ENCODE measurements around the gene NAGS. TPM values are rescaled to one million over a fixed set of nuclear protein-coding genes. Genes with fewer than 3 reads are reported as not detected.
"Not testable (repeated sequence)": the region's sequence is repeated elsewhere in the genome, so short reads cannot be mapped to it uniquely, and the experiment has no call there.

NAGS gene
- total RNA-seq, 4 donors from 2014 or later = 0.13 to 1.2 (median 0.34) TPM

- Histone ChIP-seq H3K36me3 (peaks cover 0 to 3% of the 10 kb centered on the region in 2 donors), H3K27me3 (no peaks in the 10 kb centered on the region), H3K4me3 (no peak overlapping the region), H3K4me1 (peaks cover 6 to 7% of the 10 kb centered on the region in 2 donors), H3K9me3 (no peaks in the 10 kb centered on the region), H3K27ac (no peak overlapping the region)
- in situ Hi-C loops (cut with MboI; ENCODE audit: low sequenced_read_pairs in 4 of 4) = no loop called here
- ATAC-seq = no peak
- TF ChIP-seq CTCF (IDR thresholded peaks at IDR 0.05 in 4 of 5, conservative IDR thresholded peaks at IDR 0.05 in 1 of 5) = no peak
- intact Hi-C loops (cut with DNase I; ENCODE audit: low total_unique reads) = no loop called here
- DNase-seq = no peak
These were observed 20.4 kb downstream of the NAGS start for GRCh38 chr17:44024853-44025252.

GRCh38 chr17:44029736-44030135 lies 25.3 kb downstream of the NAGS start:
- H3K36me3 ChIP-seq = peaks cover 0 to 20% of the 10 kb centered on the region in 2 donors
- H3K27ac ChIP-seq = peak overlapping the region in 3 of 4 donors; percentile 8 to 66 (median 29)
- ATAC-seq (peak; percentile 68 to 84), DNase-seq (no peak)
- H3K9me3 ChIP-seq = no peaks in the 10 kb centered on the region
- no peaks in the 10 kb centered on the region for H3K27me3 ChIP-seq
- intact Hi-C loops (cut with DNase I; ENCODE audit: low total_unique reads) (no loop called here), in situ Hi-C loops (cut with MboI; ENCODE audit: low sequenced_read_pairs in 4 of 4) (loop anchor here in 1 of 4 donors (10.0 kb wide), 1 partner anchor 85 kb away; the partner anchor contains the start of gene PPY)
- peaks cover 18% of the 10 kb centered on the region in 2 donors for H3K4me1 ChIP-seq
- TF ChIP-seq CTCF (IDR thresholded peaks at IDR 0.05 in 4 of 5, conservative IDR thresholded peaks at IDR 0.05 in 1 of 5) = no peak
- no peak for TF ChIP-seq POLR2A (IDR thresholded peaks at IDR 0.05)
- no peak overlapping the region for H3K4me3 ChIP-seq

DNA sequence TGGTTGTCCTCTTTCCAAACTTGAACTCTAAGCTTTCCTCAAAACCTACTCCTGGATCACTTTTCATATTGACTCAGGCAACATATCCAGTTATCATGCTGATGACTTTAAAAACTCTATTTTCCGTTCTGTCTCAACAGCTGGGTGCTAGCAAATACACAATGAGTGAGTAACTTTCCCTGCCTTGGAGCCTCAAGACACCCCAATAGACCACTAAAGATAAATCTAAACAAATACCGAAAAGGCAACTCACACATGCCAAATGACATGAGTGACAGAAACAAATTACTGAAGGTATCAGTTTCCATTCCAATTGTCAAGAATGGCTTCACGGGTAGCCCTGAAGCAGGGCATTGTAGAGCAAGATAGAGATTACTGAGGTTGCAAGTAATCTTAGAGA lies 26.1 kb downstream of the NAGS start:
- H3K36me3 ChIP-seq = peaks cover 0 to 20% of the 10 kb centered on the region in 2 donors

DNA sequence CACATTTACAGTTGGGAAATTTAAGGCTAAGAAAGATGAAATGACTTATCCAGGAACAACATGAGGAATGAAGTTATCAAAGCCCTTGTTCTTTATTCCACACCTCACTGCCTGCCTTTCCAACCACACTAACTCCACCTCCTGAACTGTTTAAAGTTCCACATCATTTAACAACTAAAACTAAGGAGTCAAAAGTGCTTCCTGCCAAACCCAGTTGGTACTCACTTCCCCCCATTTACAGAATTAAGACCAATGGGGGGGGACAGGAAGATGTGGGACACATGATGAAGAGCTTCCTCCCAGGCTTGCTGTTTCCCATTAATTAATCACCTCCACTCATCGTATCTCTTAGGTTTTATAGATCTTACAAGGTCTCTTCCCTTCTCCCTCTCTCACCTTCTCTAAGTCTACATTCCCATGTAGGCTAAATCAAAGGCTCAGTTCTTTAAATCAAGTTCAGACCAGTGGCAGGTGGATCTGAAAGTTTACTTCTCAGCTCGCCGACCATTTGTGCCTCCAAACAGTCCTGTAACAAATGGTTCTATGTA lies 29.5 kb downstream of the NAGS start:
- peaks cover 31 to 33% of the 10 kb centered on the region in 2 donors for H3K4me1 ChIP-seq
- H3K27ac ChIP-seq = no peak overlapping the region
- intact Hi-C loops (cut with DNase I; ENCODE audit: low total_unique reads) (no loop called here), in situ Hi-C loops (cut with MboI; ENCODE audit: low sequenced_read_pairs in 4 of 4) (loop anchor here in 1 of 4 donors (10.0 kb wide), 1 partner anchor 89 kb away; the partner anchor contains the start of gene PPY)
- TF ChIP-seq POLR2A (IDR thresholded peaks at IDR 0.05) (no peak), CTCF (IDR thresholded peaks at IDR 0.05 in 4 of 5, conservative IDR thresholded peaks at IDR 0.05 in 1 of 5) (no peak)
- H3K36me3 ChIP-seq = peaks cover 0 to 38% of the 10 kb centered on the region in 2 donors
- no peaks in the 10 kb centered on the region for H3K27me3 ChIP-seq
- no peak for DNase-seq
- no peak overlapping the region for H3K4me3 ChIP-seq
- no peaks in the 10 kb centered on the region for H3K9me3 ChIP-seq
- no peak for ATAC-seq

More for the DNA sequence above, 26.1 kb downstream of the NAGS start:
- no peak for ATAC-seq
- Histone ChIP-seq H3K9me3 (no peaks in the 10 kb centered on the region), H3K27ac (peak overlapping the region in 3 of 4 donors; percentile 8 to 66 (median 8)), H3K4me1 (peaks cover 18% of the 10 kb centered on the region in 2 donors), H3K4me3 (no peak overlapping the region), H3K27me3 (no peaks in the 10 kb centered on the region)
- in situ Hi-C loops (cut with MboI; ENCODE audit: low sequenced_read_pairs in 4 of 4) (loop anchor here in 1 of 4 donors (10.0 kb wide), 1 partner anchor 86 kb away; the partner anchor contains the start of gene PPY), intact Hi-C loops (cut with DNase I; ENCODE audit: low total_unique reads) (no loop called here)
- no peak for TF ChIP-seq POLR2A (IDR thresholded peaks at IDR 0.05)
- TF ChIP-seq CTCF (IDR thresholded peaks at IDR 0.05 in 4 of 5, conservative IDR thresholded peaks at IDR 0.05 in 1 of 5) = no peak
- DNase-seq = no peak

GRCh38 chr17:44034688-44035087 lies 30.3 kb downstream of the NAGS start:
- H3K27me3 ChIP-seq; H3K4me3 ChIP-seq; H3K27ac ChIP-seq; DNase-seq; H3K9me3 ChIP-seq; intact Hi-C loops (cut with DNase I; ENCODE audit: low total_unique reads); ATAC-seq: not testable (repeated sequence)
- Histone ChIP-seq H3K36me3 (peaks cover 0 to 38% of the 10 kb centered on the region in 2 donors), H3K4me1 (peaks cover 27 to 32% of the 10 kb centered on the region in 2 donors)
- in situ Hi-C loops (cut with MboI; ENCODE audit: low sequenced_read_pairs in 4 of 4) = loop anchor here in 1 of 4 donors (10.0 kb wide), 1 partner anchor 90 kb away; the partner anchor contains the start of gene PPY
